HepG2 (cell line): ENCODE data around the gene DPH6.

Experiments
- BRF2 ChIP-seq: sonication (generic); formaldehyde crosslinking; IDR thresholded peaks from 2 replicates; pipeline ENCODE4 v1.8.1; 2022; ENCODE audit warnings: mild to moderate bottlenecking, missing genetic modification reagents
- IRF9 ChIP-seq: sonication (generic); formaldehyde crosslinking; IDR thresholded peaks from 2 replicates; pipeline ENCODE4 v1.8.0; 2022; ENCODE audit warnings: missing genetic modification reagents, mild to moderate bottlenecking, borderline replicate concordance
- MAZ ChIP-seq, 2 experiments: sonication (generic) in 1 of 2; formaldehyde crosslinking in 1 of 2; IDR thresholded peaks; 2 replicates each; pipeline versions ENCODE4 v1.5.0 to v1.6.1; 2012 to 2020; ENCODE audit warnings: low read depth in 2 of 2, mild to moderate bottlenecking in 2 of 2, borderline replicate concordance in 1 of 2, improper control_type of control experiment in 1 of 2, low read length in 1 of 2, missing genetic modification reagents in 1 of 2, moderate library complexity in 1 of 2
- SRF ChIP-seq: IDR thresholded peaks from 2 replicates; pipeline ENCODE4 v1.6.1; 2011; ENCODE audit warnings: mild to moderate bottlenecking, low read depth, low read length, moderate library complexity
- SUZ12 ChIP-seq: fragments of 150-350 bp; IDR thresholded peaks from 2 replicates; pipeline ENCODE4 v1.6.1; 2014; ENCODE audit warnings: low read depth, low read length

- TF ChIP-seq IRF9 (no peak), MAZ (IDR thresholded peaks at IDR 0.05; ENCODE audit: borderline replicate concordance, low read depth, low read length) (no peak), MAZ (CRISPR knock-in tag; IDR thresholded peaks at IDR 0.05; ENCODE audit: low read depth) (no peak), SRF (no peak), BRF2 (CRISPR knock-in tag) (no peak), SUZ12 (no peak)
Measured at GRCh38 chr15:35399901-35400300, 146.1 kb downstream of the DPH6 start.
